ENCODE measurements around the gene NALCN. TPM values are rescaled to one million over a fixed set of nuclear protein-coding genes. Genes with fewer than 3 reads are reported as not detected.

Gene NALCN
- polyA plus RNA-seq, 3 donors, result not detected

- no peaks in the 10 kb centered on the region for H4K20me1 ChIP-seq (ENCODE audit: insufficient read depth, low read length)
- no peak for DNase-seq
- H3K9ac ChIP-seq (ENCODE audit: insufficient read depth, low read length, poor library complexity, severe bottlenecking), result no peak overlapping the region
- no peak overlapping the region for H2AFZ ChIP-seq (ENCODE audit: insufficient read depth, low read depth, low read length, poor library complexity, severe bottlenecking)
- no peak overlapping the region for H3K4me3 ChIP-seq (replicated peaks in 1 of 3; ENCODE audit: low read depth in 2 of 3, low read length in 3 of 3)
- H3K4me1 ChIP-seq (ENCODE audit: control insufficient read depth in 1 of 2, insufficient read depth in 2 of 2, low read length in 2 of 2), result no peaks in the 10 kb centered on the region
- no peak overlapping the region for H3K27ac ChIP-seq (ENCODE audit: low read depth in 1 of 2, low read length in 2 of 2)
- no peaks in the 10 kb centered on the region for H3K79me2 ChIP-seq (ENCODE audit: insufficient read depth, low read length)
- Mint-ChIP-seq H3K27me3 (ENCODE audit: low read depth in 3 of 3) (peaks cover 0 to 2% (median 0%) of the 10 kb centered on the region in 3 donors), H3K36me3 (no peaks in the 10 kb centered on the region), H3K9me3 (peaks cover 0 to under 1% (median 0%) of the 10 kb centered on the region in 7 donors), H3K27ac (no peak overlapping the region), H3K4me1 (no peaks in the 10 kb centered on the region), H3K4me3 (no peak overlapping the region)
- no peak overlapping the region for H3K4me2 ChIP-seq (replicated peaks; ENCODE audit: extremely low read depth, low read length, poor library complexity, severe bottlenecking)
- no peaks in the 10 kb centered on the region for H3K9me3 ChIP-seq (replicated peaks in 1 of 2; ENCODE audit: control insufficient read depth in 1 of 2, insufficient read depth in 1 of 2, low read length in 2 of 2)
- no CpG with 5 or more reads among the region's 2 CpGs for WGBS (ENCODE audit: insufficient coverage)
- TF ChIP-seq CTCF (IDR thresholded peaks at IDR 0.05), result no peak
- no peaks in the 10 kb centered on the region for H3K27me3 ChIP-seq (ENCODE audit: control insufficient read depth in 2 of 2, insufficient read depth in 2 of 2, low read length in 2 of 2)
- H3K36me3 ChIP-seq (replicated peaks in 1 of 2; ENCODE audit: control insufficient read depth in 1 of 2, insufficient read depth in 2 of 2, low read length in 2 of 2), result no peaks in the 10 kb centered on the region
- intact Hi-C loops (cut with micrococcal nuclease), result no loop called here
Observed at GRCh38 chr13:101007245-101007644, 409.1 kb downstream of the NALCN start.

Other genes starting within 250 kb of the NALCN start
- gene ITGBL1, start 36.2 kb upstream of the NALCN start, polyA plus RNA-seq, result not detected

All from CD14-positive monocyte (primary cell).